ENCODE measurements around the gene TMCC1.
"Not testable (repeated sequence)": the region's sequence is repeated elsewhere in the genome, so short reads cannot be mapped to it uniquely, and the experiment has no call there.

The TMCC1 gene

DNA sequence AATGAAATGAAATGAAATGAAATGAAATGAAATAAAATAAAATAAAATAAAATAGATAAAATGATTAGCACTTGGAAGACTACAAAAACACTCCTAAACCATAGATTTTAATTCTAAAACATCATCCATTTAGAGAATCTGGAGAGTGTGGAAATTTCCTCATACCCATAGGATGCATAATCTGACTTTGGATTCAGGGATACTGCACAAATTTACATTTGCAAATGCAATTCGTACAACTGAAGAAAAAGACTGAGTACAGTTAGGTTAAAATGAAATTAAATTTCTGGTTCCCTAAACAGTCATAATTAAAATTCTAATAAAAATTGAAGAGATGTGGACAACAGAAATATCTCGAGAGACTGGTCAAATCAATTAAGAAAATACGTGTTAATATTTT, 122.9 kb downstream of the TMCC1 start:
- no peak for DNase-seq (ENCODE audit: low read depth)

DNA sequence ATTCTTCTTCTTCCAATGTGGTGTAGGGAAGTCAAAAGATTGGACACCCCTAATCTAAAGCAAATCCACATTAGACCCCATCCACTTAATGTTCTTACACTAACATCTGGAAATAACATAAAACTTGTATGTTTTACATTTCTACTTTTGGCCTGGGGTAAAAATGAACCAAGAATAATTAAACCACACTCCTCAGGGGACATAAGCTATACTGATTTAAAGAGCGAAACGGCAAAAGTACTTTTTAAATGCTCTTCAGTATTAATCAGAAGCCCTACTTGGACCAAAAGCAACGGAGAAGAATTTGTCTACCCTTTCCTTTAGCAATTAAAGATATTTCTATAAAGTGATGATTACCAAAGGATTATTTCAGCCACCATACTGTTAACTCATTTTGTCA, 123.9 kb downstream of the TMCC1 start:
- no peak for DNase-seq (ENCODE audit: low read depth)

DNA sequence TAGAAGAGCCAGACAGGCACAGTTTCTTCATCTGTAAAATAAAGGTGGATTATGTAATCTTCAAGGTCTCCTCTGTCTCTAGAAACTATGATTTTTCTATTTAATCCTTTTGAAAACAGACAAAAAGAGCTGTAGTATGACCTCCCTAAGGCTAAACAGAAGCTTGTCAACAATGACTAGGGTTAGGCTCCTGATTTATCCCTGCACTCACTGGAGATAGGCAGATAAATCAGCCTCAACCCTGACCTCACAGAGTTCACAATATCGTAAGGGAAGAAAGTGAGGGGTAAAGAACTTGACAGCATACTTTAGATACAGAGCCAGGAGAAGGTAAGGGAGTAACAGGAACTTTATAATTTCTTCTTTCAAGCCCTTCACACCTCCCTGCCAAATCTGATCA, 124.8 kb downstream of the TMCC1 start:
- DNase-seq (ENCODE audit: low read depth) = no peak

- DNase-seq (ENCODE audit: low read depth) = no peak
These were observed 127.4 kb downstream of the TMCC1 start for GRCh38 chr3:129766135-129766534.

- DNase-seq (ENCODE audit: low read depth) = no peak
These were observed 129.4 kb downstream of the TMCC1 start for GRCh38 chr3:129764090-129764489.

- no peak for DNase-seq (ENCODE audit: low read depth)
These were observed 134.7 kb downstream of the TMCC1 start for GRCh38 chr3:129758785-129759320.

DNA sequence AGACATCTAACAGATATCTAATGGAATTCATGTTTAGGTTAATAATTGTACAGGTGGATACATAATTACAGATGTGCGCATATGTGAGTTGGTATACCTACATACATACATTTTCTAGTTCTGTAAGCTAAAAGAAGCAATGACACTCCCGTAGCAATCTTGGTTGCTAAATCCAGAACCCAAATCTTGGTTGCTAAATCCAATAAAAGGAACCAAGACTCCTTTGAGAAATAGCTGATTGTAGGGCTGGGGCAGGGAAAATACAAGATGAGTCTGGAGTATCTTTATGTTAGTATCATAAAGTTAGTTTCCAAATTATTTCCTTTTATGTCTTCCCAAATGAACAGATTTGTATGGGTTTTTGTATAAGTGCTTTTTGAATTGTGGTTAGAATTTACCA, 135.2 kb downstream of the TMCC1 start:
- DNase-seq (ENCODE audit: low read depth) = no peak

- peak; percentile 63 for DNase-seq (ENCODE audit: low read depth)
These were observed 136.6 kb downstream of the TMCC1 start for GRCh38 chr3:129756871-129757270.

- not testable (repeated sequence) for DNase-seq (ENCODE audit: low read depth)
These were observed 142.4 kb downstream of the TMCC1 start for GRCh38 chr3:129751105-129751504.

- no peak for DNase-seq (ENCODE audit: low read depth)
These were observed 143.8 kb downstream of the TMCC1 start for GRCh38 chr3:129749692-129750091.

GRCh38 chr3:129747992-129748391, 145.5 kb downstream of the TMCC1 start:
- no peak for DNase-seq (ENCODE audit: low read depth)

GRCh38 chr3:129747136-129747535, 146.4 kb downstream of the TMCC1 start:
- no peak for DNase-seq (ENCODE audit: low read depth)

- DNase-seq (ENCODE audit: low read depth) = no peak
These were observed 146.9 kb downstream of the TMCC1 start for GRCh38 chr3:129746629-129747028.

DNA sequence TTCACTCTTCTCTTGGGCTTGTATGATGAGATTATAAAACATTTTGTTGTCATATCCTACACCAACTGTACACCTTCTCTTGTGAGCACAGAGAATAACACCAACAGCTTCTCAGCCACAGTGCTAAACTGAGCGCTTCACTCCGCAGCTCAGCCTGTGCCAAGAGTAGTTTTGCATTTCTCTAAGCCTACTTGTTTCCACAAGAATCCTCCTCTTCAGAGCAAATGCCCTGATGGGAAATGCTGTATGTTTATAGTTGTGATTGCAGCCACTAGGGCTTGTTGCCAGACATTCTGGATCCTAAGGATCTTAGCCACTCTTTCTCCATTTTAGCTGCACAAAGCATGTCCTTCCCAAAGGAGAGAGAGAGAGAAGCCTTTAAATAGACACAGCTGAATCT, 148.3 kb downstream of the TMCC1 start:
- DNase-seq (ENCODE audit: low read depth) = peak; percentile 13

DNA sequence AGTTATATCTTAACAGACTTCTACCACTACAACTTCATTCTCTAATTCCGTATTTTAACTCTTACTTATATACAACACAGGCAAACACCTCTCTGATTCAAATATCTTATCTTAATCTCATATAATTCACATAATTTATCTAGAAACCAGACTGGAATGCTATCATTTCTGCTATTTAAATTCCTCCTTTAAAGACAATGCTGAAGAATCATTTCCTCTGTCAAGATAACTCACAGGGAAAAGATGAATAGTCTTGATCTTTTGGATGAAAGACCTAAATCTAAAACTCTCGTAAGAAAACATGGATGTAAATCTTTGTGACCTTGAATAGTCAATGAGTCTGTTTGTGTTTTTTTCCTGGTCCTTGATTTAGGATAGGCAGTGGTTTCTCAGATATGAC, 151.7 kb downstream of the TMCC1 start:
- no peak for DNase-seq (ENCODE audit: low read depth)

- no peak for DNase-seq (ENCODE audit: low read depth)
These were observed 153.4 kb downstream of the TMCC1 start for GRCh38 chr3:129740090-129740489.

DNA sequence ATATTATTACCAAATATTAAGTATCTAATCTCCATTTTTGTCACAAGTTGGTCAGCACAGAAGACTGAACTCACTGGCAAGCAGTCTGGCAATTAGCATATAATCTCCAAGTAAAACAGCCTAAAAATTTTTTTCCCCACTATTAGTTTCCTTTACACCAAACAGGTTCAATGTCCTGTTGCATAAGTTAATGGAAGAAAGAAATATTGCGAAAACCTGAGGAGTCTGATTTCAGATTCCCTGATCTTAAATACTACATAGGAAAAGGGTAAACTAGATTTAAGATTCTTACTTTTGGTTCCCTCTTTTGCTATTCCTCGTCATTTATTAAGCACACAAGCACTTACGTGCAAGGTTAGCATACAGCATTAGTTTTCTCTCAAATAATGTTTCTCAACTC, 153.9 kb downstream of the TMCC1 start:
- no peak for DNase-seq (ENCODE audit: low read depth)

GRCh38 chr3:129738172-129738571, 155.3 kb downstream of the TMCC1 start:
- DNase-seq (ENCODE audit: low read depth) = no peak

GRCh38 chr3:129736070-129736469, 157.4 kb downstream of the TMCC1 start:
- no peak for DNase-seq (ENCODE audit: low read depth)

- no peak for DNase-seq (ENCODE audit: low read depth)
These were observed 157.9 kb downstream of the TMCC1 start for GRCh38 chr3:129735638-129736037.

- DNase-seq (ENCODE audit: low read depth) = no peak
These were observed 159.1 kb downstream of the TMCC1 start for GRCh38 chr3:129734449-129734848.

DNA sequence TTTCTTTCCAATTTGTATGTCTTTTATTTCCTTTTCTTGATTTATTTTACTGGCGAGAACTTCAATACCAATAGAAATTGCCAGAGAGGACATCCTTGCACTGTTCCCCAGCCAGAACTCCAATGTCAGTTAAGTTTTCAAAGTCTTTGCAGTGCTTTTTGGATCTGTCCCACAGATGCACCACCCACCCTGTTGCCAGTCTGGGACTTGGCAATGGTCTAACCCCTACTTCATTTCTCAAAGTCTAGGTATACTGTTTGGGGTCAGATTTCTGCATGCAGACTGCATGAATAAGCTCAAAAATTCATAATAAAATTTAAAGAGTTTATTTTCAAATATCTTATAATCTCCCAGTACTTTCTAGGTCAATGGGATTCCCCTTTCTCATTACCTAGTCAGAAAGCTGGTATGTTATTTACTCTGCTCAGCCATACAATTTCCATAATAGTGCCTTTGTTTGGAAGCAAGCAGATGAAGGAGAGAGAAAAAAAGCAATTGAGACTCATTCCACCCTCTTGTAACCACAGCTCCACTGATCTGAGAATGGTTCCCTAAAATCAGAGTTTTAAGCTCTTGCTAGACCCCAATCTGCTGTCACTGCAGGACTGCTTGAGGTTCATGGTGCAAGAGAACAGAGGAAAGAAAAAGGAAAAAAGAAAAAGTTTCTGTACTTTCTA, 161.2 kb downstream of the TMCC1 start:
- no peak for DNase-seq (ENCODE audit: low read depth)

GRCh38 chr3:129727707-129728106, 165.8 kb downstream of the TMCC1 start:
- no peak for DNase-seq (ENCODE audit: low read depth)

All from GM04504 (cell line).